ENCODE measurements around the gene SOAT2. TPM values are rescaled to one million over a fixed set of nuclear protein-coding genes. Genes with fewer than 3 reads are reported as not detected.
A peak's percentile ranks its signal among the peaks of the same experiment; 100 is the strongest.

SOAT2 gene
- total RNA-seq, 2 donors from 2014 or later = 0.12 TPM; not detected in 1

GRCh38 chr12:53067074-53067992 lies 36.0 kb upstream of the SOAT2 start:
- TF ChIP-seq CTCF (IDR thresholded peaks at IDR 0.05) = no peak
- intact Hi-C loops (cut with DNase I) = loop anchor here (2.0 to 5.0 kb wide), 2 partner anchors 31 to 130 kb away; no protein-coding TSS in a partner anchor
- no peaks in the 10 kb centered on the region for H3K27me3 ChIP-seq
- H3K9me3 ChIP-seq = no peaks in the 10 kb centered on the region
- no peak overlapping the region for H3K27ac ChIP-seq
- no peak overlapping the region for H3K4me3 ChIP-seq
- H3K9ac ChIP-seq (ENCODE audit: low read depth in 2 of 2, low read length in 2 of 2) = no peak overlapping the region
- no peaks in the 10 kb centered on the region for H3K4me1 ChIP-seq
- no peaks in the 10 kb centered on the region for H3K36me3 ChIP-seq
- DNase-seq = no peak

DNA sequence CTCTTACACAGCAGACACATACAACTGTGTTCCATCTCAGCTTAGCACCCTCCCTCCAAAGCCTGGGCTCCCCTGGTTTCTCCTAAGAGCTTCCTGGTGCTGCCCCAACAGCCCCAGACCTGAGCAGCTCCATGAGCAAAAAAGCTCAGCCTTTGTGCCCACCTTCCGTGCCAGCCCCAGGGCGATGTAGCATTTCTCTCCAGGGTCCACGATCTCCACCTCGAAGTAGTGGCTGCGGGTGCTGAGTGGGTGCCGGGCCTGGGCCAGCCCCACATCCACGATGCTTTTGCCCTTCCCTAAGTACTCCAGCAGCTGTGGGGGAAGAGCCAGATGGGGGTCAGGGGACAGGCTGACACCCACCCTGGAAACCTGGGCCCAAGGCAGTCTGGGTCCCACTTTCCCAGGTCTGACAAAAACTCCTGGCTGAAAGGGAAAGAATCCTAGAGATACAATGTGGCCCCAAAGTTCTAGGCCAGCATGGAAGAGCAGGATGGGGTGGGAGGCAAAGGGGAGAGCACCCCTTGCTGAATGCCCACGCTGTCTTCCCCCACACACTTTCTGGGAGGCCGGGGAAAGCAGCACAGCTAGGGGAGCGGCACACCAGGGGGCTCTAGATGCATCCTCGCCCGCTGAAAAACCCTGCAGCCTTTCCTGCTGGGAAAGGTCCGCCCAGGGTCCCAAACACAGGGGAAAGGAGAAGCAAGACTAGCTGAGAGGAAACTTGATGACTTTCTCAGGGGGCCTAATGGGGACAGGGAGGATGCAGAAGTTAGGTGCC lies 35.1 kb upstream of the SOAT2 start:
- H3K27ac ChIP-seq = no peak overlapping the region
- intact Hi-C loops (cut with DNase I) = loop anchor here (2.0 to 5.0 kb wide), 2 partner anchors 31 to 129 kb away; no protein-coding TSS in a partner anchor

GRCh38 chr12:53068811-53069585 lies 34.3 kb upstream of the SOAT2 start:
- Histone ChIP-seq H3K9me3 (no peaks in the 10 kb centered on the region), H3K4me1 (no peaks in the 10 kb centered on the region), H3K27me3 (no peaks in the 10 kb centered on the region), H3K36me3 (no peaks in the 10 kb centered on the region), H3K27ac (no peak overlapping the region), H3K4me3 (no peak overlapping the region), H3K9ac (ENCODE audit: low read depth in 2 of 2, low read length in 2 of 2) (no peak overlapping the region)
- no peak for TF ChIP-seq CTCF (IDR thresholded peaks at IDR 0.05)
- intact Hi-C loops (cut with DNase I) = loop anchor here (5.0 kb wide), 1 partner anchor 128 kb away; no protein-coding TSS in a partner anchor
- DNase-seq = no peak

More for the DNA sequence above, 35.1 kb upstream of the SOAT2 start:
- H3K9me3 ChIP-seq = no peaks in the 10 kb centered on the region
- DNase-seq = no peak
- no peaks in the 10 kb centered on the region for H3K27me3 ChIP-seq
- no peak overlapping the region for H3K9ac ChIP-seq (ENCODE audit: low read depth in 2 of 2, low read length in 2 of 2)
- no peak for TF ChIP-seq CTCF (IDR thresholded peaks at IDR 0.05)
- H3K36me3 ChIP-seq = no peaks in the 10 kb centered on the region
- no peak overlapping the region for H3K4me3 ChIP-seq
- H3K4me1 ChIP-seq = no peaks in the 10 kb centered on the region

DNA sequence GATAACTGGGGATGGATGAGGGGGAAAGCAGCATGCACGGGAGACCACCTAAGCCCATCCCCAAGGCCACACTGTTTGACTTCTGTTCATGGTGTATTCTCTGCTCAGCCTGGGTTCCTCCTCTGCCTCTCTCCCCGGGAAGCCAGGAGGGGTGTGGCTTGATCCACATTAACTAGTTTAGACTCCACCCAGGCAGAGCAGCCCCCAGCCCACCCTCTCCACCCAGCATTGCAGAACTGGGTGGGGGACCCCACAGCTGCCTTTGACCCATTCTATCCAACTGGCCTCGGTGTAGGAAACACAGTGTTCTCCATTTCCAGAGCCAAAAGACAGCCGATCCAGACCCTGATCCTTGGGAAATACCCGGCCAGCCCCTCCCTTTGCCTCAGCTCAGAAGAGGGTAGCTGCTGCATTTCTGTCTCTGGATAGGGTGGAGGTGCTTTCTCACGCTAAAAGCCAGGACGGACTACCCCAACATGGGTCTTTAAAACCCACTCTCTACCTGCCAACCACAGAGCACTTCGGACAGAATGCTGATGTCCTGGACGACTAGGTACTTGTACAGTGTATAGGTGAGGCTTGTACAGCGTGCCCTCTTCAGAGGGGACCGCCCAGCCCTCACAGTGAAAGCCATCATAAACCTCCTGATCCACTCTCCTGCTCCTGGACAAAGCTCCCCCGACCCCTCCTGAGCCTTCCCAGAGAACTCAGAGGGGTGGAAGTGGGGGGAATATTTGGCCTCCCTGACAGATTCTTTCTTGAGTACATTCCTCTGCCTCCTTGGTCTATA lies 33.5 kb upstream of the SOAT2 start:
- no peaks in the 10 kb centered on the region for H3K27me3 ChIP-seq
- DNase-seq = peak; percentile 24
- no peak for TF ChIP-seq CTCF (IDR thresholded peaks at IDR 0.05)
- no peak overlapping the region for H3K4me3 ChIP-seq
- H3K9ac ChIP-seq (ENCODE audit: low read depth in 2 of 2, low read length in 2 of 2) = no peak overlapping the region
- no peaks in the 10 kb centered on the region for H3K4me1 ChIP-seq
- no peak overlapping the region for H3K27ac ChIP-seq
- no peaks in the 10 kb centered on the region for H3K9me3 ChIP-seq
- intact Hi-C loops (cut with DNase I) = loop anchor here (5.0 kb wide), 1 partner anchor 127 kb away; no protein-coding TSS in a partner anchor
- H3K36me3 ChIP-seq = peaks cover 6% of the 10 kb centered on the region
